Activated T-helper 2 cell treated with anti-CD3 and anti-CD28 coated beads, Interferon-gamma antibody, Interleukin-2, Interleukin-4, amounts not matched to agents 10 μg/mL and 5 μg/mL and 100 μg/mL, durations not matched to agents 14 hours and 24 hours and 36 hours (primary cell): ENCODE measurements around the gene HS3ST6. TPM values are rescaled to one million over a fixed set of nuclear protein-coding genes. Genes with fewer than 3 reads are reported as not detected.
A peak's percentile ranks its signal among the peaks of the same experiment; 100 is the strongest.
"Not testable (repeated sequence)": the region's sequence is repeated elsewhere in the genome, so short reads cannot be mapped to it uniquely, and the experiment has no call there.

Experiments used
- DNase-seq: peaks from one replicate; pipeline ENCODE4 v3.0.0; 2021; ENCODE audit warnings: low spot score
- H3K27ac Mint-ChIP-seq: one replicate; pipeline ENCODE4 v1.8.0; 2021; ENCODE audit warnings: mixed read lengths
- H3K27me3 Mint-ChIP-seq: one replicate; pipeline ENCODE4 v1.8.0; 2021; ENCODE audit warnings: low read depth, mixed read lengths
- H3K36me3 Mint-ChIP-seq: one replicate; pipeline ENCODE4 v1.8.0; 2021; ENCODE audit warnings: low read depth, mixed read lengths
- H3K4me1 Mint-ChIP-seq: one replicate; pipeline ENCODE4 v1.8.0; 2021; ENCODE audit warnings: low read depth, mixed read lengths
- H3K4me3 Mint-ChIP-seq: one replicate; pipeline ENCODE4 v1.8.0; 2021; ENCODE audit warnings: low read depth, mild to moderate bottlenecking, moderate library complexity, mixed read lengths
- H3K9me3 Mint-ChIP-seq: one replicate; pipeline ENCODE4 v1.8.0; 2021; ENCODE audit warnings: mixed read lengths
- intact Hi-C: fragments of 100-400 bp; cut with micrococcal nuclease; formaldehyde crosslinking; loops from one replicate; pipeline ENCODE4 v1.15.1; 2023
- total RNA-seq: library from RNA; stranded (reverse); gene quantifications from 2 replicates; pipeline ENCODE4 v1.2.3, GENCODE V29; 2022

HS3ST6 gene
- total RNA-seq, 1 donor from 2014 or later, result not detected

DNA sequence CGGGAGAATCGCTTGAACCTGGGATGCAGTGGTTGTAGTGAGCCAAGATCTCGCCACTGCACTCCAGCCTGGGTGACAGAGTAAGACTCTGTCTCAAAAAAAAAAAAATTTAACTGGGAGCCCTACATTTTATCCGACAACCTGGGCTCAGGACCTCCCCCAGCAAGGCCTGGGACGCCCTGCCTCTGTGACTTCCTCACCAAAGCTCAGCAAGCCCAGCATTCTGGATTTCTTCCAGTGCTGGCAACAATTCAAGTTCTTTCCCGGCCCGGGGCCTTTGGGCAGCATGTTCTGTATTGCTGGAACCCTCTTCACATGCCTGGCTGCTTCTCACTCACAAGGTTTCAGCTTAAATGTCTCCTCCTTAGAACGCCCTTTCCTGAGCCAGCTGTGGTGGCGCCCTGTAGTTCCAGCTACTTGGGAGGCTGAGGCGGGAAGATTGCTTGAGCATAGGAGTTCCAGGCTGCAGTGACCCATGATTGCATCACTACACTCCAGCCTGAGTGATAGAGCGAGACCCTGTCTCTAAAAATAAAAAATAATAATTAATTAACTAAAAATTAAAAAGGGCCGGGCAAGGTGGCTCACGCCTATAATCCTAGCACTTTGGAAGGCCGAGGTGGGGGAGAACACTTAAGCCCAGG lies 30.4 kb downstream of the HS3ST6 start:
- H3K4me3 Mint-ChIP-seq, result no peak overlapping the region
- H3K27ac Mint-ChIP-seq, result no peak overlapping the region
- no peaks in the 10 kb centered on the region for H3K4me1 Mint-ChIP-seq

DNA sequence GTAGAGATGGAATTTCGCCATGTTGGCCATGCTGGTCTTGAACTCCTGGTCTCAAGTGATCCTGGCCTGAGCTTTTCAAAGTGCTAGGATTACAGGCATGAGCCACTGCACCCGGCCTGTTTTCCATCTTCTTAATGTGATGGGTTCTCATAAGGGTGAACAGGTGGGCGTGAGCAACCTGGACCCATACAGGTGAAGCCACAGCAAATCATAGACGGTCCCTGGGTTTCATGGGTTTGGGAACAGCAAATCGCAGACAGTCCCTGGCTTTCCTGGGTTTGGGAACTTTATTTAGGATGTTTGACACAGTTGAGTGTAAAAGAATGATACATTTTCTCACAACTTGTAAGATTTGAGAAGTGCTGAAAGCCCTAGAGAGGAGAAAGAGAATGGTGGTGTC lies 33.3 kb downstream of the HS3ST6 start:
- H3K9me3 Mint-ChIP-seq, result no peaks in the 10 kb centered on the region
- intact Hi-C loops, result no loop called here
- H3K27me3 Mint-ChIP-seq, result peaks cover 7% of the 10 kb centered on the region
- no peak overlapping the region for H3K4me3 Mint-ChIP-seq
- H3K36me3 Mint-ChIP-seq, result no peaks in the 10 kb centered on the region
- no peaks in the 10 kb centered on the region for H3K4me1 Mint-ChIP-seq
- DNase-seq, result no peak
- H3K27ac Mint-ChIP-seq, result no peak overlapping the region

More for the DNA sequence above, 30.4 kb downstream of the HS3ST6 start:
- intact Hi-C loops, result no loop called here
- Mint-ChIP-seq H3K27me3 (peaks cover 15% of the 10 kb centered on the region), H3K36me3 (no peaks in the 10 kb centered on the region), H3K9me3 (no peaks in the 10 kb centered on the region)
- DNase-seq, result no peak

DNA sequence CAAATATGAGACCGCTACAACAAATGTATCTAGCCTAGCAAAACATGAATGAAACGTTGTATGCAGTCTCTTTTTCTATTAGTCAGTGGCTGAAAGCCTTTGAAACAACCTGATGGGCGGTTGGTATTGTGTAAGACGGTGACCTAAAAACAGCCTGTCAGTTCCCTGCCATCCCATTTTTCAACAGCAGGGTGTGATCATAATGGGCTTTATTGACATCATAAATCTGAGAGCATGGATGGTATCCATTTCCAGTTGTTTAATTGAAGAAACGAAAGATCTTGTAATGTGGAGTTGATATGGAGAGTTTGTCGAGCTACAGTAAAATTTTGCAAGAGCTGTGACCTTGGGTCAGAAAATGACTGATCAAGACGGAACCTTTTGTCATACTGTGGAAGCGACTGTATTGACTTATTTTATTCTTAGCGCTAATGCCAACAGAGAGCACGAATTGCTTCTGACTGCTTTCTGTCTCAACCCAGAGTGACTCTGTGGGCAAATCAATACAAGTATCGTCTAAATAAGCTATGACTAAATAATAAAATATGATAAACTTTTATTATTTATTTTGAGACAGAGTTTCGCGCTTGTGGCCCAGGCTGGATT lies 34.0 kb downstream of the HS3ST6 start:
- no peak overlapping the region for H3K27ac Mint-ChIP-seq
- no peaks in the 10 kb centered on the region for H3K36me3 Mint-ChIP-seq
- H3K9me3 Mint-ChIP-seq, result no peaks in the 10 kb centered on the region
- no peak for DNase-seq
- H3K27me3 Mint-ChIP-seq, result peaks cover 7% of the 10 kb centered on the region
- intact Hi-C loops, result no loop called here
- no peaks in the 10 kb centered on the region for H3K4me1 Mint-ChIP-seq
- no peak overlapping the region for H3K4me3 Mint-ChIP-seq

DNA sequence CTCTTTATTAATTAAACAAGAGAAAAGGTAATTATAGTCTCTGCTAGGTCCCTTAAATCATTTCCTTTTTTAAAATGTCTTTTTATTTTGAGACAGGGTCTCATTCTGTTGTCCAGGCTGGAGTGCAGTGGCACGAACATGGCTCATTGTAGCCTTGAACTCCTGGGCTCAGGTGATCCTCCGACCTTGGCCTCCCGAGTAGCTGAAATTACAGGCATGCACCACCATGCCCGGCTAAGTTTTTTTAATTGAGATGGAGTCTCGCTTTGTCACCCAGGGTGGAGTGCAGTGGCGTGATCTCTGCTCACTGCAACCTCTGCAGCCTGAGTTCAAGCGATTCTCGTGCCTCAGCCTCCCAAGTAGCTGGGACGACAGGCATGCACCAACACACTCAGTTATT lies 37.0 kb downstream of the HS3ST6 start:
- H3K36me3 Mint-ChIP-seq, H3K4me1 Mint-ChIP-seq, H3K9me3 Mint-ChIP-seq, DNase-seq, H3K27ac Mint-ChIP-seq, intact Hi-C loops, H3K4me3 Mint-ChIP-seq: not testable (repeated sequence)
- peaks cover 16% of the 10 kb centered on the region for H3K27me3 Mint-ChIP-seq

DNA sequence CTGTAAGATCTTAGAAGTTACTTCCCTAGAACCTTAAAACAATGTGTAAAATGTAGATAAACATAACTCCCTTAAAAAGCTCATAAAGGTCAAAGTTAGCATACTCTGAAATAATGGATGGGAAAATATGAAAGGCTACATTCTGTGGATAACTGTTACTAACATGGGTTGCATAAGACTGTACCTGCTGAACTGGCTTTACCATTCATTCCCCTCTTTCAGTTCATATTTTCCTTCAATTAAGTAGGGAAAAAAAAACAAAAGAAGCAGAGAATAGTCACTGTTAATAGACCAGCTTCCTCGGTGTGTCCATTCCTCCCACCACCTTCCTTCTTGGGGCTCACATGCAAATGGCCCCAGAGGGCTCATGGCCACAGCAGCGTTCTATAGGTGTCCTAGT lies 38.7 kb downstream of the HS3ST6 start:
- Mint-ChIP-seq H3K27me3 (peaks cover 15% of the 10 kb centered on the region), H3K4me3 (no peak overlapping the region), H3K4me1 (no peaks in the 10 kb centered on the region), H3K36me3 (no peaks in the 10 kb centered on the region), H3K9me3 (no peaks in the 10 kb centered on the region), H3K27ac (no peak overlapping the region)
- no peak for DNase-seq
- intact Hi-C loops, result no loop called here

DNA sequence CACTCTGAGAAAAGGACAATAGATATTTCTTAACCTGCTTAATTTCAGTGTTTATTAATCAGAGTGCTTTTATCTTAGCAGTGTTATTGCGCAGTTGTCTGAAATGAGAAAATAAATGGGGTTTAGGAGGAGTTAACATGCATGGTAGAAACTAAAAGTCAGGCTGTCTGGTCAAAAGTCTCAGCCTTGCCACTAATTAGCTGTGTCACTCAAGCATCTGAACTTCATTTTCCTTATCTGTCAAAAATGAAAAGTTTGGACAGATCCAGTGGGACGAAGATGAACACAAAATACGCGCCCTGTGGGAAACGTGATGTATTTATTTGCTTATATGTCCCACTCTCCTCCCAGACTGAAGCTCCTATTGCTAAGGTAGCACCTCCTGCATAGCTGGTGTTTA lies 40.0 kb downstream of the HS3ST6 start:
- intact Hi-C loops, result no loop called here
- DNase-seq, result no peak
- H3K27me3 Mint-ChIP-seq, result peaks cover 16% of the 10 kb centered on the region
- no peaks in the 10 kb centered on the region for H3K4me1 Mint-ChIP-seq
- H3K36me3 Mint-ChIP-seq, result no peaks in the 10 kb centered on the region
- H3K4me3 Mint-ChIP-seq, result no peak overlapping the region
- no peaks in the 10 kb centered on the region for H3K9me3 Mint-ChIP-seq
- no peak overlapping the region for H3K27ac Mint-ChIP-seq

DNA sequence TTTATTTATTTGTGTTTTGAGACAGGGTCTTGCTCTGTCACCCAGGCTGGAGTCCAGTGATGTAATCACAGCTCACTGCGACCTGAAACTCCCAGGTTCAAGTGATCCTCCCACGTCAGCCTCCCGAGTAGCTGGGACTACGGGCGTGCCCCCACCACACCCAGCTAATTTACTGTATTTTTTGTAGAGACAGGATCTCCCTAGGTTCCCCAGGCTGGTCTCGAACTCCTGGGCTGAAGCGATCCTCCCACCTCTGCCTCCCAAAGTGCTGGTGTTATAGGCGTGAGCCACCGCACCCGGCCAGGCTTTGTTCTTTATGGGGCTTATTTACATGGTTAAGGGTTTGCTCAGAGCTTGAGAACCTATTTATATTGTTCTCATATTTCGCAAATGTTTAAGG lies 40.4 kb downstream of the HS3ST6 start:
- H3K27me3 Mint-ChIP-seq, result peaks cover 16% of the 10 kb centered on the region
- intact Hi-C loops, result no loop called here
- no peak overlapping the region for H3K27ac Mint-ChIP-seq
- H3K4me1 Mint-ChIP-seq, result no peaks in the 10 kb centered on the region
- H3K9me3 Mint-ChIP-seq, result no peaks in the 10 kb centered on the region
- no peak overlapping the region for H3K4me3 Mint-ChIP-seq
- DNase-seq, result no peak
- no peaks in the 10 kb centered on the region for H3K36me3 Mint-ChIP-seq

DNA sequence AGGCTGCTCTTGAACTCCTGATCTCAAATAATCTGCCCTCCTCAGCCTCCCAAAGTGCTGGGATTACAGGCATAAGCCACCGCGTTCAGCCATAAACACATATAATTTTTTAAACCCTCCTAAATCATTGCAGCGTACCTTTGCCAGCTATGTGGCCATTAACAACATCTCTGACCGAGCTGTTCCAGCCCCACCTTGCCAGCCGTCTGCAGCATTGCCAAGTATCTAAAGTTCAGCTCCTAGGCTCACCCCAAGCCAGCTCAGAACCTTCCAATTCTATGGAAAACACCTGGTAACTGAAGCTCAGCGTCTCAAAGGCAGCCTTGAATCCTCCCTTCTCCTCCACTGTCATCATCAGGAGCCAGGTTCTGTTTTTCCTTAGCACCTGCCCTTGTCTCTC lies 41.1 kb downstream of the HS3ST6 start:
- intact Hi-C loops, result no loop called here
- no peaks in the 10 kb centered on the region for H3K9me3 Mint-ChIP-seq

DNA sequence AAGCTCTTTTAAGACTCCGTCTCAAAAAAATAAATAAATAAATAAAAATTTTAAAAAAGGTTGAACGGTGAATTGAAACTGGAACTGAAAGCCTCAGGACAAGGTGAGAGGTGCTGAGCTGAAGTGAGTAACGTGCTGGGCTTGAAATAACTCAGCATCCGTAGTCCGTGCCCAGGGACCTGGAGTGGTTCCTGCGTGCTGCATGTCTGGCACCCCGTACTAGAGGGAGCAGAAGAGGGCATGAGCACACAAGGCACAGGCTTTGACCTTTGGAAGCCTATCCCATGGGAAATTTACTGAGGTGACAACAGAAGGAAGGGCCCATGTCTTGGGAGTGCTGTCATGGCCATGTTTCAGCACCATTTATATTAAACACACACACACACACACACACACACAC lies 41.7 kb downstream of the HS3ST6 start:
- intact Hi-C loops, result no loop called here
- Mint-ChIP-seq H3K9me3 (no peaks in the 10 kb centered on the region), H3K27me3 (peaks cover 22% of the 10 kb centered on the region), H3K4me1 (no peaks in the 10 kb centered on the region), H3K27ac (no peak overlapping the region), H3K36me3 (no peaks in the 10 kb centered on the region), H3K4me3 (no peak overlapping the region)
- no peak for DNase-seq

More for the DNA sequence above, 41.1 kb downstream of the HS3ST6 start:
- Mint-ChIP-seq H3K27ac (no peak overlapping the region), H3K4me1 (no peaks in the 10 kb centered on the region), H3K4me3 (no peak overlapping the region), H3K36me3 (no peaks in the 10 kb centered on the region), H3K27me3 (peaks cover 21% of the 10 kb centered on the region)
- no peak for DNase-seq

DNA sequence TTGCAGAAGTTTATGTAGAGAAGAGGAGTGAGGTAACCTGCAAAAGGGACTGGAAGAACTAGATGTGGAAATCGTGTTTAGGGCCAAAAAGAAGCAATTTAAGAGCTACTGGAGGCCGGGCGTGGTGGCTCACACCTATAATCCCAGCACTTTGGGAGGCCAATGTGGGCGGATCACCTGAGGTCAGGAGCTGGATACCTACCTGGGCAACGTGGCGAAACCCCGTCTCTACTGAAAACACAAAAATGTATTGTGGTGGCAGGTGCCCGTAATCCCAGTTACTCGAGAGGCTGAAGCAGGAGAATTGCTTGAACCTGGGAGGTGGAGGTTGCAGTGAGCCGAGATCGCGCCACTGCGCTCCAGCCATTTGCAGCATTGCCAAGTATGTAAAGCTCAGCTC lies 42.1 kb downstream of the HS3ST6 start:
- H3K27ac Mint-ChIP-seq, H3K9me3 Mint-ChIP-seq, H3K4me1 Mint-ChIP-seq, H3K36me3 Mint-ChIP-seq, intact Hi-C loops, H3K4me3 Mint-ChIP-seq, DNase-seq: not testable (repeated sequence)
- H3K27me3 Mint-ChIP-seq, result peaks cover 22% of the 10 kb centered on the region

DNA sequence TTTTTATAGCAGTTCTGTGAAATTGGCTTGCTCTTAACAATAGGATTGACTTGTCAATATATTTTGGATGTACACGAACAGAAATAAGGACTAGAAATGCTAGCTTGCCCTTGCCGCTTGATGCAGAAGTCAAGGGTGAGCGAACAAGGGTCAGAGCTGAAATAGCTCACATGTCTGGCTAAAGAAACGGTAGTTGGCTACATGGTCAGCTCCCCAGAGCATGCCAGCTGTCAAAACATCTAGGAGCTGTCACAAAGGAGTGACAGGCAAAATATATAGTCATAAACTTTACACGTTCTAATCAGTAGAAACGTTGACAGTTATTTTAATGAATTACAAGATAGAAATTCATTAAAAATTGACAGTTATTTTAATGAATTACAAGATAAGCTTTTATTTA lies 43.4 kb downstream of the HS3ST6 start:
- peaks cover 22% of the 10 kb centered on the region for H3K27me3 Mint-ChIP-seq
- H3K4me3 Mint-ChIP-seq, result no peak overlapping the region
- no peaks in the 10 kb centered on the region for H3K9me3 Mint-ChIP-seq
- no peaks in the 10 kb centered on the region for H3K36me3 Mint-ChIP-seq
- intact Hi-C loops, result no loop called here
- DNase-seq, result no peak
- H3K4me1 Mint-ChIP-seq, result no peaks in the 10 kb centered on the region
- H3K27ac Mint-ChIP-seq, result no peak overlapping the region

DNA sequence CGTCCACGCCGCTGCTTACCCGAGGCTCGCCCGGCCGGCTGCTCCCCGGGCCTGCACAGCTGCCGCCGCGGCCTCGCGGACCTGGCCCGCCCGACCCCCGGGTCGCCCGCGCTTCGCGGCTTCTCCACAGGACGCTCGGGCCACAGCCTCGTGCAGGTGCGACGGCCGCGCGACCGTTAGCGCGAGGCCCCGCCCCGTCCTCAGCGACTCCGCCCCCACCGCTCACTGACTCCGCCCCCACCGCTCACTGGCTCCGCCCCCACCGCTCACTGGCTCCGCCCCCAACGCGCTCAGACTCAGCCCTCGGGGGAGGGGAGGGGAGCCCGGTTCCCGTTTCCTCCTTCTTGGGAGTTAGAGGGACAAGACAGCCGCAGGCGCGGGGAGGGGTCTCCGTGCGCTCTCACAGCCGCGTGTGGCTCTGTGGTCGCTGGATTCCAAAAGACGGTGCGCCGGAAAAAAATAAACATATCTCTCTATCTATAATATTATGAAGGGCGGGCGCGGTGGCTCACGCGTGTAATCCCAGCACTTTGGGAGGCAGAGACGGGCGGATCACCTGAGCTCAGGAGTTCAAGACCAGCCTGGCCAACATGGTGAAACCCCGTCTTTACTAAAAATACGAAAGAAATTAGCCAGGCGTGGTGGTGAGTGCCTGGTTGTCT lies 46.1 kb downstream of the HS3ST6 start, which contains the start of gene MEIOB:
MEIOB (minus strand) TSS at position 191 of the 662 bp plus-strand sequence. CDS start 3,989 bp downstream, outside the sequence.
- intact Hi-C loops, result no loop called here
- H3K4me1 Mint-ChIP-seq, result no peaks in the 10 kb centered on the region
- peak within 1 kb of the TSS; percentile 69 for H3K4me3 Mint-ChIP-seq
- no peaks in the 10 kb centered on the region for H3K9me3 Mint-ChIP-seq
- peaks cover 15% of the 10 kb centered on the region for H3K27me3 Mint-ChIP-seq
- no peaks in the 10 kb centered on the region for H3K36me3 Mint-ChIP-seq
- H3K27ac Mint-ChIP-seq, result no peak within 1 kb of the TSS
- DNase-seq, result peak; percentile 15

DNA sequence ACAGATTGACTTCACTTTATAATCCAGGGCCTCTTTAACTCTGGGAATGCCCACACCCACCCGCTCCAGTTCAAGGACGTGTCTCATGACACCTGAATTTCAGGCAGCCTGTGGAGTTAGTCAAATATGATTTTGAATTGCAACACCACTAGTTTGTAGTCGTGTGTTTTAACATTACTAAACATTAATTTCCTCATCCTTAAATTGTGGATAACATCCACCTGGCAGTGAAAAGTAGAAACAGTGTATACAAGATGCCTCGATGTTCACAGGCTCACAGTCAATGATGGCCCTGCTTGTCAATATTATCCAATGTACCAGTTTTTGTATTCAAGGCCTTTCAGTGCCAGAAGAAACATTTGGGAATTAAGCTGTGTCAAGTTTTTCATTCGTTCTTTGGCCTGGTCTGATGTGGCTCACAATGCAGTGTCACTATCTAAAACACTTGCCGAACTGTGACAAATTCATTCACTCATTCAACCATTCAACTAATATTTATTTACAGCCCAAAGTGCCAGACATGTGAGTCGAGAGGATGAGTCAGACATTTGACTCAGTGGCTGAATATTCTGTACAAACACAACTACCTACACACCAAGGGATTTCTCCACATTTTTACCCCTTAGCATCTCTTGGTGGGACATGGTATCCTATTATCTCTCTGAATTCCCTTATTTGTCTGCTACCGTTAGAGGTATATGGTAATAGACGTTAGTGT lies 47.7 kb downstream of the HS3ST6 start:
- H3K9me3 Mint-ChIP-seq, result no peaks in the 10 kb centered on the region
- H3K27me3 Mint-ChIP-seq, result peaks cover 14% of the 10 kb centered on the region
- no peak overlapping the region for H3K4me3 Mint-ChIP-seq
- DNase-seq, result no peak
- no peak overlapping the region for H3K27ac Mint-ChIP-seq
- no peaks in the 10 kb centered on the region for H3K36me3 Mint-ChIP-seq
- intact Hi-C loops, result no loop called here
- H3K4me1 Mint-ChIP-seq, result no peaks in the 10 kb centered on the region
